Fibroblast of the aortic adventitia (primary cell): ENCODE measurements around the gene EHBP1L1. TPM values are rescaled to one million over a fixed set of nuclear protein-coding genes. Genes with fewer than 3 reads are reported as not detected.

Experiments
- DNase-seq: peaks from one replicate; pipeline ENCODE4 v3.0.0-alpha.2; 2010; ENCODE audit warnings: low read depth
- H3K4me3 ChIP-seq: 2 replicates; pipeline ENCODE4 v1.5.1; 2011; ENCODE audit warnings: low read depth, mild to moderate bottlenecking, control low read depth, low read length, moderate library complexity
- total RNA-seq: library from RNA; depleted of rRNA; stranded (reverse); fragments of >200 nt; gene quantifications from 2 replicates; pipeline ENCODE4 v1.2.3, GENCODE V29; 2012; ENCODE audit warnings: low replicate concordance
- TF ChIP-seq, protein P1 (sequence below): IDR thresholded peaks from 2 replicates; pipeline ENCODE4 v1.5.1; 2011; ENCODE audit warnings: mild to moderate bottlenecking, low read length, control low read depth, inconsistent platforms; ENCODE audit not compliant: insufficient read depth

Gene EHBP1L1
- total RNA-seq, 1 donor = 52.2 TPM

DNA sequence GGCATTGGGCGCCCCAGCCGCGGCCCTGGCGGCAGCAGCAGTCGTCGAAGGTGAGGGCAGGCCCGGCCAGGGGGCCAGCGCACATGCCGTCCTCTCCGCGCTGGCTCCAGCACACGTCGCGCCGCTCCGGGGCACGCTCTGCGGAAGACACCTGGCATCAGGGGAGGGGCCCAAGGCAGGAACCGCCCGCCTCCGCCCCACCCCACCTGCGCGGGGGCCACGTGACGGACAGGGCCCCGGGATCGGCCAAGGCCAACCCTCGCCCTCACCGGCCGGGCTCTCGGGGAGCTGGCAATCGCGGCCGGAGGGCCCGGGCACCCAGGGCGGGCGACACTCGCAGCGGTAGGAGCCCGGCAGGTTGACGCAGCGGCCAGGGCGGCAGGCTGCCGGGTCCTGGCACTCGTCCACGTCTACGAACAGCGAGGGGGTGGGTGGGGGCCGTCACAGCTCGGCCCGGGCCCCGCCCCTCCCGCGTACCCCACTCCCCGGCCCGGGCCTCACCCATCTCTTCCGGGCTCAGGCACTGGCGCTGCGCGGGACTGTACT, 36.0 kb upstream of the EHBP1L1 start:
- no peak for DNase-seq
- TF ChIP-seq, protein P1, sequence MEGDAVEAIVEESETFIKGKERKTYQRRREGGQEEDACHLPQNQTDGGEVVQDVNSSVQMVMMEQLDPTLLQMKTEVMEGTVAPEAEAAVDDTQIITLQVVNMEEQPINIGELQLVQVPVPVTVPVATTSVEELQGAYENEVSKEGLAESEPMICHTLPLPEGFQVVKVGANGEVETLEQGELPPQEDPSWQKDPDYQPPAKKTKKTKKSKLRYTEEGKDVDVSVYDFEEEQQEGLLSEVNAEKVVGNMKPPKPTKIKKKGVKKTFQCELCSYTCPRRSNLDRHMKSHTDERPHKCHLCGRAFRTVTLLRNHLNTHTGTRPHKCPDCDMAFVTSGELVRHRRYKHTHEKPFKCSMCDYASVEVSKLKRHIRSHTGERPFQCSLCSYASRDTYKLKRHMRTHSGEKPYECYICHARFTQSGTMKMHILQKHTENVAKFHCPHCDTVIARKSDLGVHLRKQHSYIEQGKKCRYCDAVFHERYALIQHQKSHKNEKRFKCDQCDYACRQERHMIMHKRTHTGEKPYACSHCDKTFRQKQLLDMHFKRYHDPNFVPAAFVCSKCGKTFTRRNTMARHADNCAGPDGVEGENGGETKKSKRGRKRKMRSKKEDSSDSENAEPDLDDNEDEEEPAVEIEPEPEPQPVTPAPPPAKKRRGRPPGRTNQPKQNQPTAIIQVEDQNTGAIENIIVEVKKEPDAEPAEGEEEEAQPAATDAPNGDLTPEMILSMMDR = no peak

DNA sequence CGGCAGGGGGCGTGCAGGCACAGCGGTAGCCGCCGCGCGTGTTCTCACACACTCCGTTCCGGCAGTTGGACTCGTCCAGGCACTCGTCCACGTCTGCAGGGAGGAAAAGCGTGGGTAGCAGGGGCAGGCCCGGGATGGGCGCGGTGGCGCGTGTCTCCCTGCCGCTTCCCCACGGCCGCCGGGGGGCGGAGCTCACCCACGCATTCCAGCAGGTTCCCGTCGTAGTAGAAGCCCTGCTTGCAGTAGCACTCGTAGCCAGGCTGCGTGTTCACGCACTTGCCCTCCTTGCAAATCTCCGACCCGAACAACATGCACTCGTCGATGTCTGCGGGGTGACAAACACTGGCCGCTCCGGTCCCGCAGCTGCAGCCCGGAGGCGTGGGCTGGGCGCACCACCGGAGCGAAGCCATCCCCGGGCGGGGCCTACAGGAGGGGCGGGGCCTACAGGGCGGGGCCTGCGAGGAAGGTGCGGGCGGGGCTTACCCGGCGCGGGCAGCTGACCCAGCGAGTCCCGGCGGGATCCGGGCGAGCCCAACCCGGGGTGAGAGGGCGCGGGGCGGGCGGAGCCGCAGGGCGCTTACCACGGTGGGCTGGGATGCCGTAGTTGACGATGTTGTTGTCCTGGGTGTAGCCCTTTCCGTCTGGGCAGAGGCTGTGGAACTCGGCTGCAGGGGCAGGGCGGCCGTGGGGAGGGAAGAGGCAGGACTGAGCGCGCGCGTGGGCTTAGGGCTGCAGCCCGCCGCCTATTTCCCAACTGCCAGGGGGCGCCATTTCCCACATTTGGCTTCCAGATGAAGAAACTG, 35.4 kb upstream of the EHBP1L1 start:
- peak overlapping the region; percentile 54 for H3K4me3 ChIP-seq
- peak; percentile 85 for DNase-seq
- TF ChIP-seq, protein P1 = peak; percentile 81

More for the DNA sequence above, 36.0 kb upstream of the EHBP1L1 start:
- peak overlapping the region; percentile 50 for H3K4me3 ChIP-seq

DNA sequence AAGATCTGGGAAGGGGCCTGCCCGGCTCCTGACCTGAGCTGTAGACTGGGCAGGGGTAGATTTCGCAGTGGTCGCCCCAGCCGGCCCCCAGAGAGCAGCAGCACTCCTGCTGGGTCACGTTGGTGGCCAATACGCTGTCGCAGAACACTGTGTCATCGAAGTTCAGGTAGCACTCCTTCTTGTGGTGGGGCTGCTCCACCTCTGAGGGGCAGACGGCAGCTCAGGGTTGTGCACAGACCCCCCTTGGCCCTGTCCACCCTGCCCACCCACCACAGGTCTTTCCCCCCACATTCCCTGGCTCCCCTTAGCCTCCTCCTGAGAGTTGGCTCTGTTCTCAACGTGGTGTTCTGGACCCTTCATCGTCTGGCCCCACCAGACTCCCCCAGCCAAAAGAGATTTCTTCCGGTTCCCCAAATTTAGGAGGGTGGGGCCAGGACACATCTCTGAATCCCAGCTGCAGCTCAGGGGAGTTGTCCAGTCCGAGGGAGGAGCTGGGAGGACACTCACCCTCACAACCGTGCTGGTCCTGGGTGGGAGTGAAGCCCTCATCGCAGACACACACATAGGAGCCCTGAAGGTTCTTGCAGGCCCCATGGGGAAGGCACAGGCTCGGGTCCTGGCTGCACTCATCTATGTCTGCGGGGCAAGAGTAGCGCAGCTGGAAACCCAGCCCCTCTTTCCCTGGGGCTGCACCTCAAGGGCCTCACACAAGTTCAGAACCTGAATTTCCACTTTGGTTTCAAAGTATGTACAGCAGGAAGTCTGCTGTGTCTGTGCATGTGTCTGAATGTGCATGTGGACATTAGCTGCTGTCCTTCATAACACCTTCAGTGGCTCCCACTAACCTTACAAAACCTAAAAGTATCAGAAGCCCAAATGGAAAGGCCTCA, 34.5 kb upstream of the EHBP1L1 start:
- TF ChIP-seq, protein P1 = no peak
- H3K4me3 ChIP-seq = peak overlapping the region; percentile 39
- no peak for DNase-seq

DNA sequence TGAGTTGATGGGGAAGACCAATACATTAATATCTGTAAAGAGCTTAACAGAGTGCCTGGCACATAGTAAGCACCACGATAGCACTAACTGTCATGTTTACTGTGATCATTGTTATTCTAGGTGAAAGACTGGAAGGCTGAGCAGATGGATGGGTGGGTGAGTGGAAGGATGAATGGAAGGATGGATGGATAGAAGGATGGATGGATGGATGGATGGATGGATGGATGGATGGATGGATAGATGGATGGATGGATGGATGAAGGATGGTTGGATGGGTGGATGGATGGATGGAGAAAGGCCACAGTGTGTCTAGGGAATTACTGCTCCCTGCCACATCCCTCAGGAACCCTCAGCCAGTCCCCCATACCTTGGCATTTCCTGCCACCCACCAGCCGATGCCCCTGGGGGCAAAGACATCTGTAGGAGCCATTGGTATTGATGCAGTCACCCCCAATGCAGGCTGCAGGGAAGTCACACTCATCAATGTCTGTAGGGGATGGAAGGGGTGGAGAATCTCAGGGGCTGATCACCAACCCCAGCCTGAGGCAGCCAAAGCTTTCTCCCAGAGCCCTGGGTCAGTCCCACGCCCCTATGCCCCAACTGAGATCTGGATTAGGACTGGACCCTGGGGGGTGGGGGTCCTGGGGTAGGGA, 33.0 kb upstream of the EHBP1L1 start:
- no peak overlapping the region for H3K4me3 ChIP-seq
- no peak for DNase-seq
- TF ChIP-seq, protein P1 = no peak

DNA sequence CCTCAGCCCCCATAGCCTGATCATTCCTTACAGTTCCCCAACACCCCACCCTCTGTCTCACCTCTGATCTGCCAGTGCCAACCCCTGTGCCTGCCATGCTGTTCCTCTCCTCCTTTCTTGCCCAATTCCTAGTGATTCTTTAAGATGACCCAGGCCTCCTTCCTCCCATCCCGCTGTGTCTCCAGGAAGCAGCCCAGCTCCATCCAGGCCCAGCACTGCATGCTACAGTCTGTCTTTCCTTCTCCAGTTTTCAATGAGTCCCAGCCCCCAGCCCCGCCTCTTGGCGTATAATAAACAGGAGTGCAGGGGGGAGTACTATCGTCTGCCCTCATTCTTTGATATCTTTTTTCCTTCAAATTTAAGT, 30.0 kb upstream of the EHBP1L1 start:
- DNase-seq = no peak
- H3K4me3 ChIP-seq = no peak overlapping the region
- TF ChIP-seq, protein P1 = no peak

DNA sequence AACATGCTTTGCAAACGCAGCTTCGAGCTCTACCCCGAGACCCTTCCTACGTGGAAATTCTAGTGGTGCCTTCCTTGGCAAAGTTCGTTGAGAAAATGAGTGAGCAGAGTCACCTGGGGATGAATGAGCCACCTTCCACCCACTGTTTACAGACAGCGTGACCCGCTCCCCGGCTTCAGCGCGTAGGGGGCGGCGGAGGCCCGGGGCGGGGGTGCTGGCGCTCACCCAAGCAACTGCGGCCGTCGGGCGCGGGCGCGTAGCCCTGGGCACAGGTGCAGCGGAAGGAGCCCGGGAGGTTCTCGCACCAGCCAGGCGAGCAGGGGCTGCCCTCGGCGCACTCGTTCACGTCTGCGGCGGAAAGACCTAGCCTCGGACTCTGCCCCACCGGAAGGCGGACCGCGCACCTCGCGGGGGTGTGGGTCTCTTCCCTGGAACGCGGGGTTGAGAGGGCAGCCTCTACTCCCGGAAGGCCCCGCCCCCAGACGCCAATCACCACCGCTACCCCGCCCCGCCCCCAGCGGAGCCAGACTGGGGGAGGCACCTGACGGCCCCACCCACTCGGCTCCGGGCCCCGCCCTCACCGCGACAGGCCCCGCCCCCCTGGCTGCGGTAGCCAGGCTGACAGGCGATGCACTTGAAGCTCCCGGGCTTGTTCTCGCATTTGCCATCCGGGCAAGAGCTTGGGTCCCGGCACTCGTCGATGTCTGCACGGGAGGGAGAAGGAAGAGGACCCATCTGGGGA, 29.5 kb upstream of the EHBP1L1 start:
- DNase-seq = no peak
- no peak overlapping the region for H3K4me3 ChIP-seq
- TF ChIP-seq, protein P1 = no peak
